Dermis blood vessel endothelial cell (primary cell): Measurements from ENCODE around the gene HBA2. TPM values are rescaled to one million over a fixed set of nuclear protein-coding genes. Genes with fewer than 3 reads are reported as not detected.
A peak's percentile ranks its signal among the peaks of the same experiment; 100 is the strongest.
"Not testable (repeated sequence)": the region's sequence is repeated elsewhere in the genome, so short reads cannot be mapped to it uniquely, and the experiment has no call there.

Source experiments
- DNase-seq: peaks from one replicate; pipeline ENCODE4 v3.0.0; 2010
- total RNA-seq: library from RNA; depleted of rRNA; stranded (reverse); fragments of >200 nt; gene quantifications from 2 replicates; pipeline ENCODE4 v1.2.3, GENCODE V29; 2014

Gene HBA2
- 0.42 TPM in 1 of 2 replicates, not detected in the other for total RNA-seq

GRCh38 chr16:172374-172941, at the start of gene HBA2:
Gene HBA2, plus strand, starts transcription at chr16:172876. Its CDS starts 37 bp downstream, at chr16:172913.
- not testable (repeated sequence) for DNase-seq

GRCh38 chr16:123558-124350, 48.9 kb upstream of the HBA2 start:
- DNase-seq = not testable (repeated sequence)

DNA sequence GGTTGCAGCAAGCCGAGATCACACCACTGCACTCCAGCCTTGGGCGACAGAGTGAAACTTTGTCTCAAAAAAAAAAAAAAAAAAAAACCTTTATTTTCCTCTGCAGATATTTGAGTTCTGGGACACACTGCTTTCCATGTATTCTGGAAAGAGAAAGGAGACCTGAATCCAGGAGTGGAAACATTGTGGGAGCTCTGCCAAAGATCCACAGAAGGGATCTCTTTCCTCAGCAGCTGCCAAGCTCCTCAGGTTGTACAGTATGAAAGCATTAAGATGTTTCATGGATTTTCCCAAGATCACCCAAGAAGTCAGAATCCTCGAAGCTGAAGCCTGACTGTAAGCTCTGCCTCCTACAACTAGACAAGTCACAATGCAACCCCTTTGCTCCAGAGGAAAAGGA, 47.7 kb upstream of the HBA2 start:
- no peak for DNase-seq

- DNase-seq = no peak
These were observed 43.6 kb upstream of the HBA2 start for GRCh38 chr16:129075-129474.

DNA sequence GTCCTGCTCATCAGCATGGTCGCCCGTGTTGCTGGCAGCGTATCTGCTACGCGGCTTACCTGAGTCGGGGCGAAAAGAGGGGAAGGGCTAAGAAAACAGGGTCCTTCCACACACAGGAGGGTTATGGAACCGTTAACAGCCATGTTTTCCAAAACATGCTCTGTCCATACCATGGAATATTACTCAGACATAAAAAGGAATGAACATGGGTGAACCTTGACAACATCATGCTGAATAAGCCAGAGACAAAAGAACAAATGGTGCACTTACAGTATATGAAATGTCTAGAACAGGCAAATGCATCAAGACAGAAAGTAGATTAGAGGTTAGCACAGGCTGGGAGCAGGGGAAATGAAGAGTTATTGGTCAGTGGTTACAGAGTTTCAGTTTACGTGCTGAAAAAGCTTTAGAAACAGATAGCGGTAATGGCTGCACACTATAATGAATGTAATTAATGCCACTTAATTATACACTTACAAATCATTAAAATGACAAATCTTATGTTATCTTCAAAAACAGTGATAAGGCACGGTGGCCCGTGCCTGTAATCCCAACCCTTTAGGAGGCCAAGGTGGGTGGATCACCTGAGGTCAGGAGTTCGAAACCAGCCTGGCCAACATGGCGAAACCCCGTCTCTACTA, 42.0 kb upstream of the HBA2 start:
- DNase-seq = no peak

DNA sequence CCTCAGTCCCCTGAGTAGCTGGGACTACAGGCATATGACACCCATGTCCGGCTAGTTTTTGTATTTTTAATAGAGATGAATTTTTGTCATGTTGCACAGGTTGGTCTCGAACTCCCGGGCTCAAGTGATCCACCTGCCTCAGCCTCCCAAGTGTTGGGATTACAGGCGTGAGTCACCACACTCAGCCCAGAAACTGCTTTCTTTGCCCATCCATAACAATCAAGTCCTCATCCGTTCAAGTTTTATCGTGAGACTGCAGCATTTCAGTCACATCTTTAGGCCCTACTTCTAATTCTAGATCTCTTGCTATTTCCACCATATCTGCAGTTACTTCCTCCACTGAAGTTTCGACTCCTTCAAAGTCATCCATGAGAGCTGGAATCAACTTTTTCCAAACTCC, 40.6 kb upstream of the HBA2 start:
- DNase-seq = no peak

DNA sequence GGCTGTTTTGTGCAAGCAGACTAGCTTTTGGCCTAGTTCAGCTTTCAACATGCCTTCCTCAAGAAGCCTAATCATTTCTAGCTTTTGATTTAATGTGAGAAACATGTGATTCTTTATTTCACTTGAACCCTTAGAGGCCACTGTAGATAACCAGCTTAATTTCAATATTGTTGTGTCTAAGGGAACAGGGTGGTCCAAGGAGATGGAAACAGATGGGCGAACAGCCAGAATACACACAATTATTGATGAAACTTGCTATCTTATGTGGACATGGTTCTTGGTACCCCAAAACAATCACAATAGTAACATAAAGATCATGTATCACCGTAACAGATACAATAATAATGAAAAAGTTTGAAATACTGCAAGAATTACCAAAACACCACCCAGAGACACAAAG, 39.0 kb upstream of the HBA2 start:
- DNase-seq = no peak

DNA sequence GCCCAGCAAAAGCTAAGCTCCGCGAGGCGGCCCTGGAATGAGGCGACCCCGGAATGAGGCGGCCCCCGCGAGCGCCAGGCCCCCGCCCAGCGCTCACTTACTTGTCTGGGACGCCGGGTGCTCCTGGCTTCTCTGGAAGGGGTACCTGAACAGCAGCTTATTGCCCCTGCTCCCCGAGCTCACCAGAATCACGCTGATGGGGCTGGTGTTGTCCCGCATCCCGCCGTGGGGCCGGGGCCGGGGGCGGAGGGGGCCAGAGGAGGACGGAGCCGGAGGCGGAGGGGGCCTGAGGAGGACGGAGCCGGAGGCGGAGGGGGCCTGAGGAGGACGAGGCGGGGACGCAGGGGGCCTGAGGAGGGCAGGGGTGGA, 34.6 kb upstream of the HBA2 start:
- peak; percentile 24 for DNase-seq

DNA sequence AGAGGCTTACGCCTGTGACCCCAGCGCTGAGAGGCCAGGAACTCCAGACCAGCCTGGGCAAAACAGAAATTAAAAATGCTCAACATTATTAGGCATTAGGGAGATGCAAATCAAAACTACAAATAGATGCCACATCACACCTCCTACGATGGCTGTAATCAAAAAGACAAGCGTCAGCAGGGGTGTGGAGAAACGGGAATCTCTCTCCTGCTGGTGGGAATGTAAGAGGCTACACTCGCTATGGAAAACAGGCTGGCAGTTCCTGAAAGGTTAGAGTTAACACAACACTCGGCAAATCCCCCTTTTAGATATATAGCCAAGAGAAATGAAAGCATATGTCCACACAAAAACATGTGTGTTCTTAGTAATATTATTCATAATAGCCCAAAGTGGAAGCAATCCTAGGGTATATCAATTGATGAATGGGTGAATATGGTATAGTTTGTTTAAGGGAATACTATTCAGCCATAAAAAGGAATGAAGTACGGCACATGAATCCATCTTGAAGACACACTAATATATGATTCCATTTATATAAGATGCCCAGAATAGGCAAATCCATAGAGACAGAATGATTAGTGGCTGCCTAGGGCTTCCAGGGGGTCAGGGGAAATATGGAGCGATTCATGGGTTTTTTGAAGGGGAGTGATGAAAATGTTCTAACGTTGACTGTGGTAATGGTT, 32.4 kb upstream of the HBA2 start:
- DNase-seq = no peak

DNA sequence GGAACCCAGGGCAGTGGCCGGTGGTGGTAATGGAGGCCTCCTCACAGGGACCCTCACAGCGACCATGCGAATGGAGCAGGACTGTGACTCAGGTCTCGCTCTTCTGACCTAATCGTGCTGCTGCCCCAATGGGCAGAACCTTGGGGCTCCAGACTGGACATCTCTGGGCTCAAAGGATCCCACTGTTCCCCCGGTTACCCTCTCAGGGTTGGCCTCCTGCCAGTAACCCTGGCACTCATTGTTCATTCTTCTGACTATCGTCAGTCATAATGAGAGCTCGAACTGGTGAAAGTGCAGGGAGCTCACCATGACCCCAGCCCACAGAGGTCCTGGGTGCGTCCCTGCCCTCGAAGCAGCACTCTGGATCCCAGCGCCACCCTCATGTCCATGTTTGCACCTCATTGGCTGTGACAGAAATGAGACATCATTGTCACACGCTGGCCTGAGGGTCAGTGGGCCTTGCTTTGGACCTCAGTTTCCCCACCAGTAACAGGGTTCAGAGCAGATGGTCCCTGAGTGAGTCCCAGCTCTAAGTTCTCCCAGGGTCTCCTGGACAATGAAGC, 30.2 kb upstream of the HBA2 start:
- DNase-seq = no peak

DNA sequence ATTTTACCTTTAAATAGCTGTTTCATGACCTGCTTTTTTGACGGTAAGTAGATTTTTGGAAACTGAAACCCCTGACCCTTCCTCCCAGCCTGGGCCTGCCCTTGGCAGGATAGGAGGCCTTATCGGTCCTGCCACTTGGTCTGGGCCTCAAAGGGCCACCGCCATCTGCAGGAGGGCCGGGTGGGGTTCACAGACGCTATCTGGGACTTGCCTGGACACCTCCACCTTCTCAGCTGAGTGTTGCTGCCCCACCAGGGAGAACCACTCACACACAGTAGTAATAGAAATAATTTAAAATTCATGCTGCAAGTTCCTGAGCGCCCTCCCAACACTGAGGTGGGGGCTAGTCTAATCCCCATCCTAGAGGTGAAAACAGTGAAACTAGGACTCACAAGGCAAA, 29.6 kb upstream of the HBA2 start:
- no peak for DNase-seq

DNA sequence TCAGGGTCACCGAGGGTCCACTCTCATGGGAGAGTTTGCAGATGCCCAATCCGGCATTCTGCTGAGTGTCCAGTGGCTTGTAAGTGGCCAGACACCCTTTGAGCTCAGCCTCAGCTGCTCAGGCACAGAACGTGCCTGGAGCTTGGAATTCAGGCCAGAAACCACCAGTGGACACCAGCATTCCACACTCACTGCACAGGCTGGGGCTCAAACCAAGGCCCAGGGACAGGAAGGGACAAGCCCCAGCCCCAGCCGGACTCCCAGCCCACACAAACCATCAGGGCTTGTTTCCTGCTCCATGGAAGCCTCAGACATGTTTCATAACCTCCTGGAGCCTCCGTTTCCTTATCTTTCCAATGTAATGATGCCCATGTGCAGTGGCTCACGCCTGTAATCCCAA, 29.2 kb upstream of the HBA2 start:
- DNase-seq = no peak

- no peak for DNase-seq
These were observed 27.9 kb upstream of the HBA2 start for GRCh38 chr16:144797-145252.

- DNase-seq = no peak
These were observed 26.0 kb upstream of the HBA2 start for GRCh38 chr16:146646-147045.

DNA sequence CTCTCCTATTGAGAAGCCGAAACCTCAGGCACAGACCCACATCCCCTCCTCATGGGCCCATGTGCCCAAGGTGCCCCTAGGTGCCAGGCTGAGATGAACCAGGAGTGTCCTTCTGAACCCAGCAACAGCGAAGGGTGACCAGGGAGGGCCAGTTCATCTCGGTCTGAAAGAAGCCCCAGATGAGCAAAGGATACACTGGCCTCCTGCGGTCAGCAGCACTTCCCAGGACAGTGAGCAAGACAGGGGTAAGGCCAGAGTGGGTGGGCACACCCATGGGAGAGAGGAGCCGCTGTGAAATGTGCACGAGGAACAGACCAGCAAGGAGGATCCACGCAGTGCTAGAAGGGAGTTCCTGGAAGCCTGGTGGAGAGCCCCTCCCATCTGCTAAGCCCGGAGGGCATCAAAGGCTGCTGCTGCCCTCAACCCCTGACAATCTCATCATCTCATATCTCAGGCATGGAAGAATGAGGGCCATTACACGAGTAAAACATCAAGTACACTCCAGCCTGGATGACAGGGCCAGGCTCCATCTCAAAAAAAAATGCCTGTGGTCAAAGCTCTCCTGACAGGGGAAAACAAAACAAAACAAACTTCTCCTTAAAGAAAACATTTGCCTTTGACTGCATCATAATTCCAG, 23.5 kb upstream of the HBA2 start:
- DNase-seq = no peak

- no peak for DNase-seq
These were observed 20.2 kb upstream of the HBA2 start, which contains the start of gene HBZ for GRCh38 chr16:152141-153128. Gene HBZ, plus strand, starts transcription at chr16:152644. Its CDS starts 266 bp downstream, at chr16:152910.

DNA sequence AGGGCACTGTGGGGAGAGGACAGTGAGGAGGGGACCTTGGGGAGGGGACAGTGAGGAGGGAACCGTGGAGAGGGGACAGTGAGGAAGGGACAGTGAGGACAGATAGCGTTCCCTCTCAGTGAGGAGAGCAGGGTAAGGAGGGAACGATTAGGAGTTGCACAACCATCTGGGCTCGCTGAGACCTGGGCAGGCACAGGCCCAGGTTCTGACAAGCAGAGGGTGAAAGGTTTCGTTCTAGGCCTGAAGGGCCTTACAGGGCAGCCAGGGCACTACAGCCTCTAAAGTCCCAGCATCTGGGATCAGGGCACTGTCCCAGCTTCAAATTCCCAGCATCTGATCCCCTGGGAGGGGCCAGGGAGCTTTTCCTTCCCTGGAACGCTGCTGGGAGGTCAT, 19.6 kb upstream of the HBA2 start:
- not testable (repeated sequence) for DNase-seq

GRCh38 chr16:153550-154216, 19.0 kb upstream of the HBA2 start:
- not testable (repeated sequence) for DNase-seq

DNA sequence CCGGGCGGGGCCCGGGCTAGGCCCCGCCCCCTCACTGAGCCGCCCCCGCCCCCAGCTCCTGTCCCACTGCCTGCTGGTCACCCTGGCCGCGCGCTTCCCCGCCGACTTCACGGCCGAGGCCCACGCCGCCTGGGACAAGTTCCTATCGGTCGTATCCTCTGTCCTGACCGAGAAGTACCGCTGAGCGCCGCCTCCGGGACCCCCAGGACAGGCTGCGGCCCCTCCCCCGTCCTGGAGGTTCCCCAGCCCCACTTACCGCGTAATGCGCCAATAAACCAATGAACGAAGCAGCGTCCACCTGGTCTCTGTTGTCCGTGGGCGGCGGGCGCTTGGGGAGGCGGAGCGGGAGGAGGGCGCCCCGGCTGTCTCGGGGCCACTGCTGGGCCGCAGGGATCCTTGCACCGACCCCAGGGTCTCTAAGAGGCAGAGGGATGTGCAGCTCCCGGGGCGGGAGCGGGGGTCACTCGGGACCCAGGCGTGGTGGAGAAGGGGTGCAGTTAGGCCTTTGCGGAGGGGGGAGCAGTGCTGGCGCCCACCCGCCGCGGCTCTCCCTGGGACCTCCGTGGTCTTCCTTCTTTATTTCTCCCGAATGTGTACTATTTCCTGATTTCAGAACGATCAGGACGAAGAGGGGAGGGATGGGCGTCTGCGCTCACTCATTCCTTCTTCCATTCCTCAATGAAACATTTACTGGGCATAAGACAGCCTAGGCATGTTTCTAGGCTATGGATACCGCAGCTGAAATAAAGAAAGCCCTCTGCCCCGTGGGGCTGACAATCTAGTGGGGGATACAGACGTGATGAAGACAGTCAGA, 18.3 kb upstream of the HBA2 start:
- peak; percentile 38 for DNase-seq

DNA sequence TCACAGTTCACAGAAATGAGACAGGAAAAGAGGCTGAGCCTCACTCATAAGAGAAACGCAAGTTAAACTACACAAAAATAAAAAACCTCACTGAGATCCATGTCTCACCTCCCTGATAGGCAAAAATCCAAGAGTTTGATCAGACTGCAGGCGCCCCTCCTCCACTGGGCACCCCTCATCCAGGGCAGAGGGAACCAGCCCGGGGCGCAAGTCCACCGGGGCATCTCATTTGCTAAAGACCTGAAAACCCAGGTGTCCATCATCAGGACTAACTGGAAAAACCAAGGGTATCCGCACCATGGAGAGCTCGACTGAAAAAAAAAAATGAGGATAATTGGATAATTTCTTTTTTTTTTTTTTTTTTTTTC, 17.7 kb upstream of the HBA2 start:
- DNase-seq = no peak
